Stromal cell of bone marrow (primary cell): ENCODE data around the gene PRSS2.
A peak's percentile ranks its signal among the peaks of the same experiment; 100 is the strongest.
"Not testable (repeated sequence)": the region's sequence is repeated elsewhere in the genome, so short reads cannot be mapped to it uniquely, and the experiment has no call there.

Experiments used
- DNase-seq: peaks from one replicate; pipeline ENCODE4 v3.0.0-alpha.2; 2012; ENCODE audit warnings: low read depth

Gene PRSS2

DNA sequence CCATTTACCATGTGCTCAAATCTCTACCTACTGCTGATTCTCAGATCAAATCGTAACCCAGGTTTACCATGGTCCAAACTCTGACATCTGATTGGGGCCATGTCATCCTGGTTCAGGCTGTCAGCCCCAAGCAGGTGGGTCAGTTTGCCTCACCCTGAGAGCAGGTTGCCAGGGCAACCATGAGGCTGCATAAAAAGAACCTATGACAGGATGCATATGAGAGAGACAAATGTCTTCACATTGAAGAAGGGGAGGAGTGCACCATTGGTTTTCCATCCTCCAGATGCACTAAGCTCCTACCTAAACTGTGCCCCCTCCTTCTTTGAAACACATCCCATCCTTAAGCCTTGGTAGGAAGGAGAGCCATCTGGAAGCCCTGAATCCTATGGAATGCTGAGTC, 11.3 kb upstream of the PRSS2 start:
- no peak for DNase-seq

DNA sequence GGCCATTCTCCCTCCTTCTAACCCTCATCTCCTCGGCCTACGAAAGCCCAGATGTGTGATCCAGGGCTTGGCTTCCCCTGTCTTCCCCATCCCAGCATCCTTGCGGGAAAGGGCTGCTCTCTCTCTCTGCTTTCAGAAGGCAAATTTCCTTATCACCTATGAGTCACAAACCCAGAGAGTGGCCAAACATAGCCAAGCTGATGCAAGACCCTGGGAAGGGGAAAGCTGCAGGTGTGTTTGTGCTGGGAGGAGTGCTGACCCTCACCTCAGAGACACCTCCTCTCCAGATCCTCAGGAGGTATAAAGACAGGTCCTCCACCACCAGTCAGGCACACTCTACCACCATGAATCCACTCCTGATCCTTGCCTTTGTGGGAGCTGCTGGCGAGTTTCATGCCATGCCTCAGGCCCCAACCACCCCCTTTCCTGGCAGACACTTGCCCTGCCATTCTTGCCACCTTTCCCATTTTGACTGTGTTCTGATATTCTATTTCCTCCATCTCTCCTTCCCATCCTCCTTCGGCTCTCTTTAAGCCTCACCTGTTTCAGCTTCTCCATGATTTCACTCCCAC, 10.6 kb upstream of the PRSS2 start:
- no peak for DNase-seq

DNA sequence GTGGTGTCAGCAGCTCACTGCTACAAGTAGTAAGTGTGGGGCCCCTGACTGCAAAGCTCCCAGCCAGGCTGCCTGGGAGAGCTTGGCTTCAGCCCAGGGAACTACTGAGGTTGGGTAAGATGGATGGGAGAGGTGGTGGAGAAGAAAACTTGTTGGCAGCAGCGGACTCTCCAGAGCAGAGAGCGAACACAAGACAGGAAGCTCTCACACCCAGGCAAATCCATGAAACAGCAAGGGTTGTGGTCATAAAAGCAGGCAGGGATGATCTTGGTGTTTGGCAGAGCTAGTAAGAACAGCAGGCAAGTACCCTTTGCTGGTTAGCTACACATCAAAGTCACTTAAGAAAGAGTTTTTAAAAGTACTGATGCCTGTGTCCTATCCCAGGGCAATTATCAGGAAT, 9.2 kb upstream of the PRSS2 start:
- DNase-seq = not testable (repeated sequence)

DNA sequence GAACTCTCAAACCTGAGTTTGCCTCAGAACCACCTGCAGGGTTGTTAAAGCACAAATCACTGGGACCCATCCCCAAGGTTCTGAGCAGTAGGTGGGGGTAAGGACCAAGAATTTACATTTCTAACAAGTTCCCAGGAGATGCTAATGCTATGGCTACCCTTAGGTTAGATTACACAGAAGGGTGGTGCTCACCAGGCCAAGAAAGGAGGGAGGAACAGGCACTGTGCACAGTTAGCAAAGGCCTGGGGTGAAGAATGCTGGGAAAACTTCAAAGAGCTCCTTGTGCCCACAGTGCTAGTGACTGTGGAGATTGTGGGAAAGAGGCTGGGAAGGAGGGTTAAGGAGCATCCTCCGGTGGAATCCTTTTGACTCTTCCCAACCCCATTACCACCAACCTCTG, 8.7 kb upstream of the PRSS2 start:
- DNase-seq = no peak

DNA sequence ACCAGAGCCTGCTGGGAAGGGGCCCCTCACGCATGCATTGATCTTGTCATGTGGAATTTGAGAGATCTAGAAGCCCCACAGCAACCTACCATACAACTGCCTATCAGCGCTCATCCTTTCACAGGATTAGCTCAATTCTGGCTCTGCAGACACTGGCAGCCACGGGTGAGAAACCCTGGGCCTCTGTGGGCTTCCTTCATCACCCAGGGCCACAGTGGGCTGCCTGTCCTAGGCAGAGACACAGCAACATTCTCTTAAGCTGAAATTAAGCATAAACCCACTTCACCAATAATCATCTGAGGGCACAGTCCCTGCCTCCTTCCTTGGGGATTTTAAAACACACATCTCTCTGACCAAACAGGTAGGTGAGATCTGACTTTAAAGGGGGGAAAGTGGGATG, 3.3 kb upstream of the PRSS2 start:
- no peak for DNase-seq

DNA sequence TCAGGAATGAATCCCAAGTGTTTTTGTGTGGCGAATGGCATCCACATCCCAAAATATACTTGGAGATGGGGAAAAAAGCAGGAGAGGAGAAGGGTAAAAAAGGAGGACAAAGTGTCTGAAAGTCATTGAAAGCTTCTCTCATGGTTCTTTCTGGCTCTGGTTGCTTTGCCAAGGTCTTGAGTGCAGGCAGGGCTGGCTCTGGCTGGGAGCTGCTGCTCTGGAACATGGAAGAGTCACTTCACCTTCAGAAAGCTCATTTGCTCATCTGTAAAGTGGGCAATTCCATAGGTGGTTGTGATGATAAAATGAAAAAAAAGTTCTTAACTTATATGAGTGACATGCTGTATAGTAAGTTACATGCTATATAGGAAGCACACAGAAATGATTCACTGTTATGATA, 2.9 kb upstream of the PRSS2 start:
- DNase-seq = no peak

DNA sequence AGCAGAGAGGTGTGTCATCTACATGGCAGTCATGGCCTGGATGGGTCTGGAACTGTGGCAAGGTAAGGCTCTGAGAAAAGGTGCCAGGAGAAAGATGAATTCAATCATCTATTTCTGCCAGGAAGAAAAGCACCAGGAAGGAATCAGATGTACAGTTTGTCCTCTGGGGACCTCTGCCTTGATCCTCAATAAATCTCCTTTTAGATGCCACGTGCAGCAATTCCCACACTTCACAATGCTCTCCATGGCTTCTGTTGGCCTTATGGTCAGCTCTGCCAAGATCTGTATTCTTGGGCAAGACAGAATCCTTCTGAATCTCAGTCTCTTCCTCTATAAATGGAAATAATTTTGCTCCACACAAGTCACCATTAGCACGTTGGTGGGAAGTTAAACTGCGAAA, 1.9 kb upstream of the PRSS2 start:
- not testable (repeated sequence) for DNase-seq

DNA sequence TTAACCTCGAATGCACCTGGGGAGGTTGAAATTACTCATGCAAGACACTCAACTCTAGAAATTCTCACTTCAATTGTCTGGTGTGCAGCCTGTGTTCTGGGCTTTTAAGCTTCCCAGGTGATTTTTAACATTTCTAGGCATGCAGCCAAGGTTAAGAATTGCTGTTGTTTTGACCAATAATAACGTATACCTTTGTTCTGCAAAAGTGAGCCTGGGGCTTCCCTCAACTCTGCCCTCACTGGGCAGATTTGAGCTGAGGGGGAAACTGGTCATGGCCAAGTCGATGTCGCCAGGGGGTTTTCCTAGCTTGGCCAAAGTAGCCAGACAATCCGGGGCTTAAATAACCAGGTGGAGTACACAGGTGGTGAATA, 568 bp downstream of the PRSS2 start:
- no peak for DNase-seq

DNA sequence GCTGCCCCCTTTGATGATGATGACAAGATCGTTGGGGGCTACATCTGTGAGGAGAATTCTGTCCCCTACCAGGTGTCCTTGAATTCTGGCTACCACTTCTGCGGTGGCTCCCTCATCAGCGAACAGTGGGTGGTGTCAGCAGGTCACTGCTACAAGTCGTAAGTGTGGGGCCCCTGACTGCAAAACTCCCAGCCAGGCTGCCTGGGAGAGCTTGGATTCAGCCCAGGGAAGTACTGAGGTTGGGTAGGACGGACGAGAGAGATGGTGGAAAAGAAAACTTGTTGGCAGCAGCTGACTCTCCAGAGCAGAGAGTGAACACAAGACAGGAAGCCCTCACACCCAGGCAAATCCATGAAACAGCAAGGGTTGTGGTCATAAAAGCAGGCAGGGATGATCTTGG, 1.3 kb downstream of the PRSS2 start:
- no peak for DNase-seq

DNA sequence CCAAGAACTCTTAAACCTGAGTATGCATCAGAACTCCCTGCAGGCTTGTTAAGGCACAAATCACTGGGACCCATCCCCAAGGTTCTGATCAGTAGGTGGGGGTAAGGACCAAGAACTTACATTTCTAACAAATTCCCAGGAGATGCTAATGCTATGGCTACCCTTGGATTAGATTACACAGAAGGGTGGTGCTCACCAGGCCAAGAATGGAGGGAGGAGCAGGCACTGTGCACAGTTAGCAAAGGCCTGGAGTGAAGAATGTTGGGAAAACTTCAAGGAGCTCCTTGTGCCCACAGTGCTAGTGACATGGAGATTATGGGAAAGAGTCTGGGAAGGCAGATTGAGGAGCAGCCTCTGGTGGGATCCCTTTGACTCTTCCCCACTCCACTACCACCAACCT, 1.9 kb downstream of the PRSS2 start:
- DNase-seq = no peak

DNA sequence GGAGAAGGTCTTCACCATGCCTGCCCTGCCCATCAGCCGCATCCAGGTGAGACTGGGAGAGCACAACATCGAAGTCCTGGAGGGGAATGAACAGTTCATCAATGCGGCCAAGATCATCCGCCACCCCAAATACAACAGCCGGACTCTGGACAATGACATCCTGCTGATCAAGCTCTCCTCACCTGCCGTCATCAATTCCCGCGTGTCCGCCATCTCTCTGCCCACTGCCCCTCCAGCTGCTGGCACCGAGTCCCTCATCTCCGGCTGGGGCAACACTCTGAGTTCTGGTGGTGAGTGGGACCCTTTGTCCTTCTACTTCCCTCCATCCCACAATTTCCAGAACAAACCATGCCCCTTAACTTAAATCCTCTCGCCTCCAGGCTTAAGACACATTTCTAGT, 2.5 kb downstream of the PRSS2 start:
- no peak for DNase-seq

DNA sequence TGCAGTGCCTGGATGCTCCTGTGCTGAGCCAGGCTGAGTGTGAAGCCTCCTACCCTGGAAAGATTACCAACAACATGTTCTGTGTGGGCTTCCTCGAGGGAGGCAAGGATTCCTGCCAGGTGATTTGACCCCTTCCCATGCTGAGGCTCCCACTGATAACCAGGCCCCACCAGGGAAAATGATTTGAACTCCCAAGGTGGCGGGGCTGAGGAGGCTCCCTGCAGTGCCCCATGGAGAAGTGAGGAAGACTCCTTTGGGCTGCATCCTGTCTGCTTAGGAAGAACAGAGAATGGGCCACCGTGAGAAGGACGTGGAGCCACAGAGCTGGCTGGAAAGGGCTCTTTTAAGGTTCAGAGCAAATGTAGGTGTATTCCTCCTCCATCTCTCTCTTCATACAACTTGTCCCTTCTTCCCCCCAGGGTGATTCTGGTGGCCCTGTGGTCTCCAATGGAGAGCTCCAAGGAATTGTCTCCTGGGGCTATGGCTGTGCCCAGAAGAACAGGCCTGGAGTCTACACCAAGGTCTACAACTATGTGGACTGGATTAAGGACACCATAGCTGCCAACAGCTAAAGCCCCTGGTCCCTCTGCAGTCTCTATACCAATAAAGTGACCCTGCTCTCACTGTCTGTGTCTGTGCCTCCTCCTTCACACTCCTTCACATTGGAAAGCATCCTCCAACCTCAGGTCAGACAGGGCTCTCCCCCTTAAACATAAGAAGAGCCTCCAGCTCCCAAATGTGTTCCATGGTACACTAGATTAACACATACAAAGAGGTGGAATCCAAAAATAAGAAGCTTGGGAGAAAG, 3.4 kb downstream of the PRSS2 start:
- DNase-seq = no peak

DNA sequence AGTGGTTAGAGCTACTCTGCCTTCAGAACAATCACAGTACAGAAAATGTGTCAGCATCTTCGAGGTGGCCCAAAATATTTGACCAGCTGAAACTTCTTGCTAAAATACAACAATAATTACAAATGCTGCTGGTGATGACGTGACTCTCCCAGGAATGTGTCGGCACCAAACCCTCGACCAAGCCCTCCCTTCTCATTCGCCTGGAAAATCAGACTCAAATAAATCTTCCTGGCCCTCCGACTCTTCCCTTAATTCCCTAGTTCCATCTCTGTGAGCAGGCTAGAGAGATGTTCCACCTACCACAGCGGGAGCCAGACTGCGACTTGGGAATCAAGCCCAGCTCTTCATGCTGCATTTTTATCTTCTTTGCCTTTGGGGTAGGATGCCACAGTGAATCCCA, 4.1 kb downstream of the PRSS2 start:
- no peak for DNase-seq

DNA sequence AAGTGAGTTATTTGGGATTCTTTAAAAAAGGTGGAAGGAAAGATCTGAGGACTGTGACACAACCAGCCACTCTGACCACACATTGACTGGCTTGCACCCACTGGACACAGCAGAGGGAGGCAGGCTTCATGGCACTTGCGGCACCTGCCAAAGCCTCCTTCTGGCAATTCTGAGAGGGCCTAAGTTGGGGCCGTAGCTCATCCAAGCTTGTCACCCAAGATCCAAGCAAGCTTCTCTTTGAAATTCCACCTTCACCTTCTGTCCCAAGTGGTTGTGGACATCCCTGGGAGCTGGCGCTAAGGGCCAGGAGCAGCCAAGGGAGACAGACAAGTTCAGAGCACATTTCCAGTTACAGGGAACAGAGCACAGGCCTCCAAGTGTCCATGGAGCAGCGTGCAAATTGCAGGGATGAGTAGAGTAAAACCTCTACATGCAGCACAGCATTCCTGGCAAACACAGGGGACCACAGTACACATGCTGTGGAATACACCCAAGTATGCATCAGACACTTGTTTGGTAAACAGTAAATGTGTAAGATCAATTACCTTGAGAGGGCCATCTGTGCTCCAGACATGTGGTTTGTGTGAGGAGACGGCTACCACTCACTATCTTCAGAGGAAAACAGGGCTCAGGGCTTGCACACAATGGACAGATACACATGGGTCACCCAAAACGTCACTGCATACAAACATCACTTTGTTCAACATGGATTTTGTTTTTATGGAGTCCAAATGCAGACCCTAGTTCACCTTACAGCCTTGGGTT, 4.8 kb downstream of the PRSS2 start:
- not testable (repeated sequence) for DNase-seq

DNA sequence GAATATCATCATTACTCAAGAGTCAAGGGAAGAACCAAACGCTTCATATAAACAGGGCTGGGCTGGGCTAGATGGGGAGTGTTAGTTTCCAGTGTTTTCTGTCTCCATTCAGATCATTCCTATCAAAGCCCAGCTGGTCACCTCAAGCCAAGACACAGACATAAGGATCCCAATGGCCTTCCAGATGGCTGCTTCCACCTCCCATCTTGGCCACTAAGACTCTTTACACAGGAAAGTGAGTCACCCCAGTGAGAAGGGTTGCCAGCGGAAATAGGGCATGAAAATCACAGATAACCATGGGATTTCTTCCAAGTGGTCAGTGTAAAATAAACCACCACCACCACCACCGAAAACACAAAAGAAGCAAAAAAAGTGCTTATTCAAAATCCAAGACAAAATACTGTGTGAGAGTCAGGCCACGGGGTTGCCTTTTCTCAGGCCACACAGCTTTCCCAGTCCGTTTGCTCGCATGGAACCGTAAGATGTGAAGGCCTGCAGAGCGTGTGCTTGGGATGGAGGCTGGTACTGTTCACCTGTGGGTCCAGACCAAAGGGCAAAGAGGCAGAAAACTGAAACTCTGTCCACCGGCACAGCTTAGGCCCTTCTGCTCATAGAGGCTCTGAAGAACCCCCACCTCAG, 5.6 kb downstream of the PRSS2 start:
- peak; percentile 34 for DNase-seq

DNA sequence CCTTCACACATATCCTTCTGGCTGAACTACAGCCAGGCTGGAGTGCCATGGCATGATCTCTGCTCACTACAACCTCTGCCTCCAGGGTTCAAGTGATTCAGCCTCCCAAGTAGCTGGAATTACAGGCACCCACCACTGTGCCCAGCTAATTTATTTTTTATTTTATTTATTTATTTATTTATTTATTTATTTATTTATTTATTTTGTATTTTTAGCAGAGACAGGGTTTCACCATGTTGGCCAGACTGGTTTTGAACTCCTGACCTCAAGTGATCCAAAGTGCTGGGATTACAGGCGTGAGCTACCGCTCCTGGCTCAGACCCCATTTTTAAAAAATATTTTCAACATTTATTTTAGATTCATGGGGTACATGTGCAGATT, 6.1 kb downstream of the PRSS2 start:
- DNase-seq = not testable (repeated sequence)

DNA sequence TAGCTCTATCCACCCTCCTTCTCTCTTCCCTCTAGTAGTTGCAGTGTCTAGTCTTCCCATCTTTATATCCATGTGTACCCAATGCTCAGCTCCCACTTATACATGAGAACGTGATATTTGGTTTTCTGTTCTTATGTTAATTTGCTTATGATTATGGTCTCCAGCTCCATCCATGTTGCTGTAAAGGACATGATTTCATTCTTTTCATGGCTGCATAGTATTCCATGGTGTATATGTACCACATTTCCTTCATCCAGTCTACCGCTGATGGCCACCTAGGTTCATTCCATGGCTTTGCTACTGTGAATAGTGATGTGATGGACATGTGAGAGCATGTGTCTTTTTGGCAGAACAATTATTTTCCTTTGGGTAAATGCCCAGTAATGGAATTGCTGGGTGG, 6.5 kb downstream of the PRSS2 start:
- no peak for DNase-seq

DNA sequence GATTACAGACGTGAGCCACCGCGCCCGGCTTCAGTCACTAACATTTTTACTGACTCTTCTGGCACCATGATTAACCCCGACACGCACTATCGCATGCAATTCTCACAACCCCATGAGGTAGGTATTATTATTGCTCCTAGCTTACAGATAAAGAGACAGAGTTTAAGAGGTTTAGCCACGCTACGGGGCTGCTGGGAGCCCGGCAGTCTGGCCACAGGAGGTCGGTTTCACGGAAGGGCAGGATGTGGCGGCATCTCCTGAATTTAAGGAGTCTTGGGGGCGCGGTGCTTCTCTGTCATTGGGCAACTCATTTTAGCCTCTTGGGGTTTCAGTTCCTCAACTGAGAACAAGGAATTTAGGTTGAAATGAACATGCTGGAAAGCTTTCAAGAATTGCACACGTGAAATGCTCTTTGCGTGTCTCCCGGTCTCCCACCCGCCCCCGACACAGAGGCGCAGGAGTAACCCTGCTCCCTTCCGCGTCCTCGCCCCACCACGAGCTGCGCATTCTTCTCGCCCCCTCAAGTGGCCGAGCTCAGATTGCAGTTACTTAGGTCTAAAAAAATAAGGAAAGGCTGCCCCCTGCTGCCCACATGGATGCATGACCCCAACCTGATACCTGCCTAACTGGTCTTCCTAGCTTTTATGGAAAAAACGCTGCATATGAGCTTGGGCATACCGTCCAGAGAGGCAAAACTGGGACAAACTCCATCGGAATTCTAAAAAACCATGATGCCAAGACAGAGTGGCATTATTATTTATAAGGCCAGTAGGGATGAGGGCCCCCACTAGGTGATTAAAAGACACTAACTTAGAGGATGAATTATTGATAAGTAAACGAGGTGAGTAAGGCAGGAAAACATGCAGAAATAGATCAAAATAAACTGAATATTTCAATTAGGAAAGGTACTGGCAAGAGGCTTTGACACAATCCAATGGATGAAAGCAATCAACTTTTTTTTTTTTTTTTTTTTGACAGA, 12.4 kb downstream of the PRSS2 start:
- DNase-seq = peak; percentile 72

DNA sequence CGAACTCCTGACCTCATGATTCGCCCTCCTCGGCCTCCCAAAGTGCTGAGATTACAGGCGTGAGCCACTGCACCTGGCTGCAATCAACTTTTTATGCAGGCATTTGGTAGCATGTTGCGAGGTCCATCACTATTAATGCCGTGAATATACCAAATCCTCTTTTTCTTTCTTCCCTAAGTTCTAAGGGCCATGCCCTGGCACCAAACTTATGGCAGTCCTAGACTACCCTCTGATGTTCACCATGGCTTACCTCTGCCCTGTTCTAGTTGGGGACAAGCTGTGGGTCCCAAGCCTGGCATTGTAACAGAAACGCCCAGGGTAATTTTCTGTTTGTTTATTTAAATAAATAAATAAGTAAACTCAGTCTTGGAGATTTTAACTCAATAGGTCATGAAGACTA, 13.3 kb downstream of the PRSS2 start:
- no peak for DNase-seq

DNA sequence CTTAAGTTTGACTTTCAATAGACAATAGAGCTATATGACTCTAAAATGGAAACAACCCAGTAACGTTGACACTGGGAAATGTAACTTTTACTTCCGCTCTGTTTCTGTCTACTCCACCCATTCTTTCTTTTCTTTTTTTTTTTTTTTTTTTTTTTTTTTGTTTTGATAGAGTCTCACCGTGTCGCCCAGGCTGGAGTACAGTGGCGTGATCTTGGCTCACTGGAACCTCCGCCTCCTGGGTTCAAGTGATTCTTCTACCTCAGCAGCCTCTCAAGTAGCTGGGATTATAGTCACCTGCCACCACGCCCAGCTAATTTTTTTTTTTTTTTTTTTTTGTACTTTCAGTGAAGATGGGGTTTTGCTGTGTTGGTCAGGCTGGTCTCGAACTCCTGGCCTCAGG, 13.9 kb downstream of the PRSS2 start:
- no peak for DNase-seq

DNA sequence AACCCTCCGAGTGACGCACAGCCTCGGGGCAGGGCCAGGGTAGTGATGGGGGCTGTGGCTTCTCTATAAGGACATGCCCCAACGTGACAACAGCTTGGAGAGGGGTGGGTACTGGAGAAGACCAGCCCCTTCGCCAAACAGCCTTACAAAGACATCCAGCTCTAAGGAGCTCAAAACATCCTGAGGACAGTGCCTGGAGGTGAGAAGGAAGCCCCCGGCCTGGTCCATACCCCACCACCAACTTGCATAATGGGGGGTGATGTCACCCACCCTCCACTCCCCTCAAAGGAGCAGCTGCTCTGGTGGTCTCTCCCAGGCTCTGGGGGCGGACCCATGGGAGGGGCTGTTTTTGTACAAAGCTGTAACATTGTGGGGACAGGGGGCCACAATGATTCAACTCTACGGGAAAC, 15.1 kb downstream of the PRSS2 start:
- DNase-seq = no peak
